Naive thymus-derived CD8-positive, alpha-beta T cell (primary cell): ENCODE data around the gene SAMD10. TPM values are rescaled to one million over a fixed set of nuclear protein-coding genes. Genes with fewer than 3 reads are reported as not detected.
"Not testable (repeated sequence)": the region's sequence is repeated elsewhere in the genome, so short reads cannot be mapped to it uniquely, and the experiment has no call there.

Experiments used
- ATAC-seq, 2 donors: fragments of 150-1000 bp; cut with Tn5 transposase in 1 of 2; sonication (Bioruptor Pico), chemical (Tn5 transposase) in 1 of 2; 1 replicate in 1 of 2; 2 replicates in 1 of 2; pipeline ENCODE4 v1.10.0; 2021; ENCODE audit warnings: mild to moderate bottlenecking in 2 of 2, moderate library complexity in 2 of 2
- POLR2A ChIA-PET: fragments of 350-600 bp; sonication (Branson Sonifier 250); formaldehyde crosslinking; loops from one replicate; lab custom pipeline; 2021; ENCODE audit warnings: antibody characterized with exemption; lab: Charles Lee
- DNase-seq, 10 donors: peaks; one replicate each; pipeline versions ENCODE4 v3.0.0 to v3.0.0-alpha.2; 2020 to 2022
- H3K27ac Mint-ChIP-seq, 10 donors: one replicate each; pipeline ENCODE4 v1.8.0; 2020 to 2022; ENCODE audit warnings: mild to moderate bottlenecking in 10 of 10, mixed read lengths in 10 of 10, moderate library complexity in 4 of 10, inconsistent platforms in 1 of 10
- H3K27me3 Mint-ChIP-seq, 5 donors: one replicate each; pipeline ENCODE4 v1.8.0; 2021 to 2022; ENCODE audit warnings: mixed read lengths in 5 of 5
- H3K36me3 Mint-ChIP-seq, 3 donors: one replicate each; pipeline ENCODE4 v1.8.0; 2020 to 2022; ENCODE audit warnings: mixed read lengths in 3 of 3, mild to moderate bottlenecking in 2 of 3, inconsistent platforms in 1 of 3
- H3K4me1 Mint-ChIP-seq, 4 donors: one replicate each; pipeline ENCODE4 v1.8.0; 2021 to 2022; ENCODE audit warnings: mixed read lengths in 4 of 4
- H3K4me3 Mint-ChIP-seq, 10 donors: one replicate each; pipeline ENCODE4 v1.8.0; 2020 to 2022; ENCODE audit warnings: mild to moderate bottlenecking in 10 of 10, mixed read lengths in 10 of 10, moderate library complexity in 6 of 10, inconsistent platforms in 1 of 10
- H3K9me3 Mint-ChIP-seq, 9 donors: one replicate each; pipeline ENCODE4 v1.8.0; 2020 to 2022; ENCODE audit warnings: mixed read lengths in 9 of 9, mild to moderate bottlenecking in 3 of 9, inconsistent platforms in 1 of 9, moderate library complexity in 1 of 9
- polyA plus RNA-seq, 3 donors: library from polyadenylated mRNA; unstranded; fragments of 300-500 nt; fragmentation: Illumina TruSeq; gene quantifications; one replicate each; pipeline ENCODE4 v1.2.3, GENCODE V29; 2021
- total RNA-seq, 8 experiments: library from RNA in 2 of 8; stranded (reverse) in 2 of 8; gene quantifications; one replicate each; pipeline ENCODE4 v1.2.3 and lab custom pipeline; 2021 to 2026

The SAMD10 gene
- total and polyA plus RNA-seq, 5 experiments from 2014 or later = 7.4 to 15.4 (median 8.9) TPM

DNA sequence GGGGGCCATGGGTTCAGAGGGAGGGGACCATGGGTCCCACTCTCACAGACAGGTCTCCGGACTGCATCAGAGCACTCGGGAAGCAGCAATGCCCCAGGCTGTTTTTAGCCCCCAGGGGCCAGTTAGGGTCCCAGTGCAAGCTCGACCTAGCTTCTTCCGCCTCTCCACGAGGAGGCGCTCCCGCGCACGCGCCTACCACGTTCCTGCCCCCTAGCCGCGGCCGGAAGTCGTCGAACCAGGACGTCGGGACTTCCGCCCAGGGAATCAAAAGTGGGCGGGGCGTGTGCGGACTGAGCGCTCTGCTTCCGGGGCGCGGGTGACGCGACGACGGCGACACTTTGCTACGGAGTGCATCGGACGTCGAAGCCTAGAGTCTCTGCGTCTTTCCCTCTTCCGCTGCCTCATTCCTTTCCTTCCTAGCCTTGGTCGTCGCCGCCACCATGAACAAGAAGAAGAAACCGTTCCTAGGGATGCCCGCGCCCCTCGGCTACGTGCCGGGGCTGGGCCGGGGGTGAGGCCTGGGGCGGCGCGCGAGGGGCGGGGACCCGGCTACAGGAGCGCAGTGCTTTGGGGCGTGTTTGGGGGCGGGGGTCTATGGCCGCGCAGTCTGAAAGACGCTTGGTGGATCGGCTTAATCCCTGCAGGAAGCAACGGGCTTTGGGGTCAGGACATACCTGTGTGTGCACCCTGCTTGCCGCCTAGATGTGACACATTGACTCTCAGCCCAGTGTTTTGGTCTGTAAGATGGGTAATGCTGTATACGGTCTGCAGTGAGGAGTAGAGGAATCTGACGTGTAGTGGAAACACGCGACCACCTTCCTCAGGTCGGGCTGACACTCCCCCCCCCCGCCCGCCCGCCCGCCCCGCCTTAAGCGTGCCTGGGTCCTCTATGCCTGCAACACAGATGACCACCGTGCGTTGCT is 1.6 kb upstream of the SAMD10 start, which contains the start of gene PRPF6:
TSS of gene PRPF6 (plus strand) at position 327 of the 923 bp plus-strand sequence. CDS start at position 441, 114 bp downstream.
- POLR2A ChIA-PET = interaction anchor here (0.6 to 4.0 kb wide), 29 partner anchors 11 to 460 kb away, joined by 3 to 67 read pairs (median 6); partner anchors contain the start of genes ARFRP1, C20orf204, LIME1 and OPRL1
- H3K4me3 Mint-ChIP-seq = peak within 1 kb of the TSS; percentile 84 to 98 (median 96)
- no peaks in the 10 kb centered on the region for H3K9me3 Mint-ChIP-seq
- H3K4me1 Mint-ChIP-seq = peaks cover 44 to 69% (median 65%) of the 10 kb centered on the region in 4 donors
- DNase-seq (peak; percentile 89 to 97 (median 94)), ATAC-seq (peak; percentile 56 to 65)
- H3K27ac Mint-ChIP-seq = peak within 1 kb of the TSS; percentile 94 to 98 (median 96)
- no peaks in the 10 kb centered on the region for H3K27me3 Mint-ChIP-seq
- H3K36me3 Mint-ChIP-seq = peaks cover 0 to 50% (median 15%) of the 10 kb centered on the region in 3 donors

DNA sequence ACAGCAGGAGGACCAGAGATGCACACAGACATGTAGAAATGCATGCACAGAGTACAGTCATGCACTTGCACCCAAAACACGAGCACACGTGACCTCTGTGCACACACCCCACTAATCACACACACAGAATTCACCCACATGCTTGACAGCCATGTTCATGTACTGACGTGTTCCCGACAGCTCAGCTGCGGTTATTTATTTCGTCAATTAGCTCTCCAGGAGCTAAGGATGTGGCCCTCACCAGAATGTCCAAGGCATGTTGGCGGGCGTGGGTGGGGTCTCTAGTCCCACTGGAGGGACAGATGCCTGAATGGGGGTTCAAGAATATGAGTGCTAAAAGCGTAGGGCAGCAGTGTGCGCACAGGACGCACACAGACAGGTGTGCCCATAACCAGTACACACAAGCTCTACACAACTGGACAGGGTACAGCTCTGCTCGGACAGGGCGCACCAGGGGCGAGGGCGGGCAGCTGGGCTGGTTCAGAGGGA is 919 bp upstream of the SAMD10 start:
- DNase-seq = no peak
- ATAC-seq = peak; percentile 12 to 37
- peaks cover 0 to 45% (median 10%) of the 10 kb centered on the region in 3 donors for H3K36me3 Mint-ChIP-seq
- H3K27ac Mint-ChIP-seq = peak overlapping the region; percentile 94 to 98 (median 96)
- POLR2A ChIA-PET = interaction anchor here (0.6 to 4.0 kb wide), 34 partner anchors 10 to 460 kb away, joined by 3 to 67 read pairs (median 5); partner anchors contain the start of genes ARFRP1, C20orf204, GMEB2 and LIME1
- no peaks in the 10 kb centered on the region for H3K9me3 Mint-ChIP-seq
- peak overlapping the region; percentile 84 to 98 (median 96) for H3K4me3 Mint-ChIP-seq
- H3K4me1 Mint-ChIP-seq = peaks cover 43 to 71% (median 65%) of the 10 kb centered on the region in 4 donors
- H3K27me3 Mint-ChIP-seq = no peaks in the 10 kb centered on the region

DNA sequence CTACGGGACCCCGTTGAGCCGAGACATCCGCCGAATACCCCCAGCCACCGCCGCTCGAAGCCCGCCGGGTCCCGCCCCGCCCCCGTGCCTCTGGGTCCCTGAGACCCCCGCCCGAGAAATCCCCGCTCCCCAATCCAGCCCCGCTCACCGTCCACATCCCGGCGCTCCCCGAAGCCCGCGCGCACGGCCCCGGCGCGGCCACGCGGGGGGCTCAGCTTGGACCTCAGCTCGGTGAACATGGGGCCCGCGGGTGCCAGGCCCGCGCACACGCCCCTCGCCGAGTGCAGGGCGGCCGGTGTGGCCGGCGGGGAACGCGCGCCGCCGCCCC is 249 bp downstream of the SAMD10 start:
- H3K27me3 Mint-ChIP-seq = no peaks in the 10 kb centered on the region
- peaks cover 0 to 41% (median 10%) of the 10 kb centered on the region in 3 donors for H3K36me3 Mint-ChIP-seq
- peaks cover 41 to 65% (median 64%) of the 10 kb centered on the region in 4 donors for H3K4me1 Mint-ChIP-seq
- no peak for DNase-seq
- no peaks in the 10 kb centered on the region for H3K9me3 Mint-ChIP-seq
- ATAC-seq = no peak
- POLR2A ChIA-PET = interaction anchor here (0.8 to 4.0 kb wide), 16 partner anchors 11 to 458 kb away, joined by 3 to 67 read pairs (median 8); partner anchors contain the start of genes ARFRP1, C20orf204, GMEB2 and LIME1
- peak overlapping the region; percentile 46 to 93 (median 84) for H3K4me3 Mint-ChIP-seq
- H3K27ac Mint-ChIP-seq = peak overlapping the region in 4 of 10 donors; percentile 18 to 79 (median 54)

DNA sequence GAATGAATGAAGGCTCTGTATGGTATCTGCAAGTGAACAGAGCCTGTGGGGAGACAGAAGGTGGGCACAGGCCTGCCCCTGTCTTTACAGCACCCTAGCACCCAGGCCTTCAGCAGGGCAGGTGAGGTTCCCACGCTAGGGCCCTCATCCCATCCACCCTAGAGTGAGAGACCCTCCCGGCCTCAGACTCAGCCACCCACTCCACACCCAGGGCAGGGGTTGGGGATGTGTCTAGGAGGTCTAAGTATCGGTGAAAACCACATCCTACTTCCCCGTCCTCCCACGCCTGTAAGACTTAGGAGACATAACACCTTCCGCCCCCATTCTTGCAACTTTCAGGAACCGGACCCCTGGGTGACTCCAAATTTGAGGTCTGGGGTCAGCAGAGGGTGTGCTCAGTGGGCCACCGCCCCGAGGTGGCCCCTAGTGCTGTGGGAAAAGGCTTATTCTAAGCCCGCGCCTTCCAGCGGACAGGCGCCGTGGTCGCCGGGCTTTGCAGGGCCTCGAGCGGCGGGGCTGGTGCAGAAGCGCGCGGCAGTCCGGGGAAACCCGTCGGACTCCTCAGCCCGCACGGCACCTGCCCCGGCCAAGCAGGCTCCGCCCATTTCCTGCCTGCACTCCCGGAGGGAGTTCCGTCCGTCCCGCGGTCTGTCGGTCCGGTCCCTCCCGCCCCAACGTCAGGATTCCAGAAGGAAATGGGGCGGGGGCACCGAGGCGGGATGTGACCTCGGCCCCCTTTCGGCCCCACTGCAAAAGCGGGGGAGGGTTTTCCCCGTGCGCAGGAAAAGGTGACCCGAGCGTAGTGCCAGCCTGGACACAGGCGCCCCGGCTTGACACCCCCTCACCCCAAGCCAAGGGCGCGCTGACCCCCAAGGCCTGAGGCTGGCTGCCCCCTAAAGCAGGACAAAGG is 868 bp downstream of the SAMD10 start:
- Mint-ChIP-seq H3K27me3 (no peaks in the 10 kb centered on the region), H3K27ac (peak overlapping the region; percentile 68 to 94 (median 88)), H3K4me3 (peak overlapping the region; percentile 75 to 93 (median 84)), H3K4me1 (peaks cover 43 to 72% (median 67%) of the 10 kb centered on the region in 4 donors), H3K9me3 (no peaks in the 10 kb centered on the region), H3K36me3 (peaks cover 0 to 40% (median 10%) of the 10 kb centered on the region in 3 donors)
- POLR2A ChIA-PET = interaction anchor here (0.7 to 4.0 kb wide), 9 partner anchors 60 to 337 kb away, joined by 3 to 67 read pairs (median 7); partner anchors contain the start of genes C20orf204, LIME1, TCEA2 and TPD52L2
- ATAC-seq (peak in 1 of 2 donors; percentile 3), DNase-seq (peak in 5 of 10 donors; percentile 37 to 49 (median 44))

DNA sequence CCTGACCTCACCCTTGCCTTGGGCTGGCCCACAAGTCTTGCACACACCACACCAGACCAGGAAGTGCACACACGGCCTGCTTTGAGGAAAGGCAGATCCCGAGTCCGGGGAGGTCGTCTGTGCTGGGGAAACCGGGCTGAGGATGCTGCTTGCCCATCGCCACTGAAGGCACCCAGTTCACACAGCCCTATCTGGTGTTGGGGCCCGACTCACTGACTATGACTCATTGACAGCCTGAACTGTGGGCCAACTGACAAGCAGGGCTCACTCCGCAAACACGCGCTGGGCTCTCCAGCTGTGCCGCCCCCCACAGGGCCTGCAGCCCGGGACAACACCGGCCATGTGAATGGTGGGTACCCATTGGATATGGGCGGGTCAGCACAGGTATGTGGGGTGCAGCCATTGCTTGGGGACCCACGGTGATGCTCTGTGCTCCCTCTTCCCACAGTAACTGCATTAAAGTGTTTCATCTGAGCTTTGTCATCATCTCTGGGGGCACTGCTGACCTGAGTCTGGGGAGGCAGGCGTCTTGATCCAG is 1.6 kb downstream of the SAMD10 start:
- DNase-seq = peak in 2 of 10 donors; percentile 28 to 49
- Mint-ChIP-seq H3K27ac (peak overlapping the region; percentile 68 to 94 (median 88)), H3K4me3 (peak overlapping the region; percentile 75 to 93 (median 84)), H3K27me3 (no peaks in the 10 kb centered on the region), H3K9me3 (no peaks in the 10 kb centered on the region), H3K4me1 (peaks cover 45 to 75% (median 64%) of the 10 kb centered on the region in 4 donors), H3K36me3 (peaks cover 0 to 36% (median 4%) of the 10 kb centered on the region in 3 donors)
- peak in 1 of 2 donors; percentile 14 for ATAC-seq
- POLR2A ChIA-PET = interaction anchor here (0.7 to 1.3 kb wide), 3 partner anchors 60 to 123 kb away, joined by 3 read pairs; no protein-coding TSS in a partner anchor

DNA sequence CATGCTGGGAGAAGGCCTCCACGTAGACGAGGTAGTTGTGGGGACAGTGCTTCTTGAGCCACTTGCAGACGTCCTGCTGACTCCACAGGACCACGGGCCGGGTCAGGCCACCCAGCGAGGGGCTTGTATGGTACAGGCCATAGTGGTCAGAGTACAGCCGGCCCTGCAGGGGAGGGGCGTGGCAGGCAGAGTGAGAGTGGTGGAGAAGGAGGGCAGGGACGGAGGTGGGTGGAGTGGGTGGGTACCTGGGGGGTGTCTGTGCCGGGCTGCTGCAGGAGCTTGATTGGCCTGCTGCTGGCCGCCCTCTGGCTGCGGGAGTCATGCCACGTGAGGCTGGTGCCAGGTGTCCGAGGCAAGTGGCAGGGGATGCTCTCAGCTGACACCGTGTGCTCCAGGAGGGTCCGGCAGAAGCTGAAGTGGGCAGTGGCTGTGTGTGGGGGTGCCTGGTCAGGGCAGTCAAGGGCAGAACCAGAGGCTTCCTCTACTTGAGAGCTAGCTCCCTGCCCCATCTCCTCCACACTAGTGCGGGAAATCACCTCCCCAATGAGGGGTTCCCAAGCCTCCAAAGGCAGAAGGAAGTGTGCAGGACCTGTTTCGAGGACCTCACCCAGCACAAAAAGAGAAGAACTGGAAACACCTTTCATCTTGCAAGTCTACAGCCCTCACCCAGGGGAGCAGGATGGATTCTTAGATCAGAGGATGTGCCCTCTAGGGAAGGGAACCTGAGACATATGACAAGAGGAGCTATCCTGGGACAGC is 2.3 kb downstream of the SAMD10 start:
- peaks cover 40 to 73% (median 60%) of the 10 kb centered on the region in 4 donors for H3K4me1 Mint-ChIP-seq
- ATAC-seq (no peak), DNase-seq (no peak)
- no peaks in the 10 kb centered on the region for H3K9me3 Mint-ChIP-seq
- POLR2A ChIA-PET = interaction anchor here (0.8 to 1.3 kb wide), 2 partner anchors 61 to 76 kb away, joined by 3 read pairs; no protein-coding TSS in a partner anchor
- peak overlapping the region; percentile 19 to 92 (median 82) for H3K27ac Mint-ChIP-seq
- peak overlapping the region in 9 of 10 donors; percentile 80 to 93 (median 84) for H3K4me3 Mint-ChIP-seq
- peaks cover 0 to 29% (median 0%) of the 10 kb centered on the region in 3 donors for H3K36me3 Mint-ChIP-seq
- H3K27me3 Mint-ChIP-seq = no peaks in the 10 kb centered on the region

DNA sequence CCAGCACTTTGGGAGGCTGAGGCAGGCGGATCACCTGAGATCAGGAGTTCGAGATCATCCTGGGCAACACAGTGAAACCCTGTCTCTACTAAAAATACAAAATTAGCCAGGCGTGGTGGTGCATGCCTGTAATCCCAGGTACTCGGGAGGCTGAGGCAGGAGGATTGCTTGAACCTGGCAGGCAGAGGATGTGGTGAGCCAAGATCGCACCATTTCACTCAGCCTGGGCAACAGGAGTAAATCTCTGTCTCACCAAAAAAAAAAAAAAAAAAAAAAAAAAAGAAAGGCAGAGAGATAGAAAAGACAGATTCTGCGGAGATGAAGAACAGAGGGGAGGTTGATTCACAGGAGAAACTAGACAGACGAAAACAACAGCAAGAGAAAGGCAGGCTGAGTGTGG is 2.9 kb downstream of the SAMD10 start:
- Mint-ChIP-seq H3K36me3 (peaks cover 0 to 27% (median 0%) of the 10 kb centered on the region in 3 donors), H3K4me1 (peaks cover 38 to 66% (median 57%) of the 10 kb centered on the region in 4 donors), H3K27ac (peak overlapping the region in 7 of 10 donors; percentile 39 to 89 (median 75)), H3K4me3 (peak overlapping the region in 9 of 10 donors; percentile 6 to 88 (median 49))
- H3K27me3 Mint-ChIP-seq, H3K9me3 Mint-ChIP-seq, POLR2A ChIA-PET, ATAC-seq, DNase-seq: not testable (repeated sequence)

DNA sequence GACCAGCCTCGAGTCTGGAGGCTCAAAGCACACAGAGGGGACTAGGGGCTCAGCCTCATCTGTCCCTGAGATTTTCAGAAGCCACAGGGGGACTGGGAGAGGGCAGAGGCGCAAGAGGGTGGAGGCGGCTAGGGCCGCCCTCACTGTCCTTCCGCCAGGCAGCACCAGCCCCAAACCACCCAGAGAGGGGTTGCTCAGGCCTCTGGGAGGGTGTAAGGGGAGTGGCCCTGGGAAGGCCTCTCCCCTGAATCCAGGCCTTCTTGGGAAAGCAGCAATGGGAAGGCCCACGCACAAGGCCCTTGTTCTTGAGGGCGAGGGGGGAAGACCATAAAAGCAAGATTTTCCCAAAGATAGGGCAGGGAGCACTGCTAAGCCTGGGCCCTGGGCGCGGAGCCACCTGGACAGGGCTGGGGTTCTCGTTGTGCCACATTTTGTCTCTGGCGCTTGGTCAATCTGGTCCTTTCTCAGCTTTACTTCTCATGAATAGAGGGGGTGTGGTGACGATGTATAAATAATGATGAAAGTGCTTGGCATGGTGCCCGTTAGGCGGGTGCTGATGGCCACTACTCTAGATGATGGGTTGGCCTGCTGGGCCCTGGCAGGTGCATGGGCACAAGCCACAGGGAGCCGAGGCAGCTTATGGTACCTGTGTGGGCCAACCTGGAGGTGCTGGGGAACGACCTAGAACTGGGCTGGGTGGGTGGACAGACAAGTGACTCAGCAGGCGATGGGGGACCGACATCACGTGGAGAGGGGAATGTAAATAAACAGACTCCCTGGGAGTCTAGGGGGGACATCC is 4.8 kb downstream of the SAMD10 start:
- H3K9me3 Mint-ChIP-seq = no peaks in the 10 kb centered on the region
- H3K27ac Mint-ChIP-seq = peak overlapping the region in 7 of 10 donors; percentile 21 to 83 (median 72)
- no peaks in the 10 kb centered on the region for H3K27me3 Mint-ChIP-seq
- DNase-seq (no peak), ATAC-seq (no peak)
- POLR2A ChIA-PET = interaction anchor here (0.6 to 2.1 kb wide), 5 partner anchors 18 to 453 kb away, joined by 3 to 8 read pairs (median 5); partner anchors contain the start of genes TPD52L2 and UCKL1
- peaks cover 26 to 57% (median 44%) of the 10 kb centered on the region in 4 donors for H3K4me1 Mint-ChIP-seq
- H3K36me3 Mint-ChIP-seq = peaks cover 0 to 27% (median 0%) of the 10 kb centered on the region in 3 donors
- H3K4me3 Mint-ChIP-seq = peak overlapping the region in 1 of 10 donors; percentile 14

DNA sequence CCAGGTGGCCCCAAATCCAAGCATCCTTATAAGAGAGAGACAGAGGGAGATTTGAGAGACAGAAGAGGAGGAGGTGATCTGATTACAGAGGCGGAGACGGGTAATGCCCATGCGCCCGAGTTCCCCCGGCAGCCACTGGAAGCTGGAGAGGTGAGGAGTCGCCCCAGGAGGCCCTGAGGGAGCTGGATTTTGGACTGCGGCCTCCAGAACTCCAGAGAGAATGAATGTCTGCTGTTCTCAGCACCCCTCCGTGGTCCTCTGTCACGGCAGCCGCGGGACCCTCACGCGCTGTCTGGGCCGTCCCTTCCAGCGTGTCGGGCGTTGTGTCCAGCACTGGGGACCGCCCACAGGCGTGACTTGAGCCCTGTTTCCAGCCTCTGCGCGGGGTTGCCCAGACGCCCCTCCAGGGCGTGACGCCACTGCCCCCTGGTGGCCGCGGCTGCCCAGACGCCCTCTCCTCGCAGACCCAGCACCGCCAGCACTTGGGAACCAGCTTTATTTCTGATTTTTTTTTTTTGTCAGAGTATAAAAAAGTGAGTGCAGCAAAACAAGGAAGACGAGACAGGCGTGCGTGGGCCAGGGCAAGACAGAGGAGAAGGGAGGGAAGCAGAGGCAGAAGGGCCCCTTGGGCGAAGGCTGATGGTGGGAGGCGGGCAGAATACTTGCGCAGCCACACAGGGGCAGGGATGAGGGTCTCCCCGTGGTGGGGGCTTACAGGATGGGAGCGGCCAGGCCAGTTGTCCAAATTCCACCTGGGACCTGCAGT is 5.6 kb downstream of the SAMD10 start:
- Mint-ChIP-seq H3K27ac (peak overlapping the region in 9 of 10 donors; percentile 30 to 83 (median 71)), H3K27me3 (no peaks in the 10 kb centered on the region), H3K4me1 (peaks cover 29 to 58% (median 47%) of the 10 kb centered on the region in 4 donors), H3K36me3 (peaks cover 0 to 27% (median 0%) of the 10 kb centered on the region in 3 donors), H3K4me3 (peak overlapping the region in 3 of 10 donors; percentile 3 to 37 (median 14)), H3K9me3 (no peaks in the 10 kb centered on the region)
- peak; percentile 57 to 62 for ATAC-seq
- POLR2A ChIA-PET = interaction anchor here (0.6 to 2.1 kb wide), 8 partner anchors 10 to 453 kb away, joined by 3 to 8 read pairs (median 4); partner anchors contain the start of genes DNAJC5, TPD52L2 and UCKL1
- DNase-seq = peak; percentile 57 to 89 (median 77)
